Activated CD8-positive, alpha-beta memory T cell treated with anti-CD3 and anti-CD28 coated beads for 1 hour (primary cell): ENCODE results near the gene CDK17.
"Not testable (repeated sequence)": the region's sequence is repeated elsewhere in the genome, so short reads cannot be mapped to it uniquely, and the experiment has no call there.

ENCODE experiments used
- DNase-seq, 2 donors: peaks; one replicate each; pipeline ENCODE4 v3.0.0-alpha.2; 2020; ENCODE audit warnings: low read depth in 1 of 2; ENCODE audit errors: extremely low read depth in 1 of 2

The CDK17 gene

GRCh38 chr12:96395236-96395635 is 5.0 kb downstream of the CDK17 start:
- no peak for DNase-seq

DNA sequence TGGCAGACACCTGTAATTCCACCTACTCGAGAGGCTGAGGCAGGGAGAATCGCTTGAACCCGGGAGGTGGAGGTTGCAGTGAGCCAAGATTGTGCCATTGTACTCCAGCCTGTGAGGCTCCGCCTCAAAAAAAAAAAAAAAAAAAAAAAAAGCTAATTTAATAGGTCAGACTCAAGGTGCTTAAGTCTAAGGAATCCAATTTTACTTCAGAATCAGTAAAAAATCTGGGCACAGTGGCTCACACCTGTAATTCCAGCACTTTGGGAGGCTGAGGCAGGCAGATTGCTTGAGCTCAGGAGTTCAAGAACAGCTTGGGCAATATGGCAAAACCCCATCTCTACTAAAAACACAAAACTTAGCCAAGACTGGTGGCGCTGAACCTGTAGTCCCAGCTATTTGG is 7.0 kb downstream of the CDK17 start:
- DNase-seq: not testable (repeated sequence)

DNA sequence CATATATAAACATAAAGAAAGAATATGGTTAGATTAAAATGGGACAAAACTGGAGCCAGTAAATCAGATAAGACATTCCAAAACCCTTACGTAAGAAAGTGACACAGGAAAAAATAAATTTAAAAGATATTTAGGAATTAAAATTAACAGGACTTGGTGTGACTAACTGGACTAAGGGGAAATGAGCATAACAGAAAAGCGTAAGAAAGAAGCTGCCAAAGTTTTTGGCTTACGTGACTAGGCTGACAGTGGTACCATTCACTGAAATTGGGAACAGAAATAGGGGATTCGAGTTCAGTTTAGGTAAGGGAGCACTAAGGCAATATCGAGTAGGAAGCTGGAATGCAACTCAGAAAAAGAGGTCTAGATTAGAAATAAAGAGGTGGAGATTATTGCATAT is 7.8 kb downstream of the CDK17 start:
- no peak for DNase-seq

GRCh38 chr12:96387981-96388380 is 12.3 kb downstream of the CDK17 start:
- DNase-seq: no peak

DNA sequence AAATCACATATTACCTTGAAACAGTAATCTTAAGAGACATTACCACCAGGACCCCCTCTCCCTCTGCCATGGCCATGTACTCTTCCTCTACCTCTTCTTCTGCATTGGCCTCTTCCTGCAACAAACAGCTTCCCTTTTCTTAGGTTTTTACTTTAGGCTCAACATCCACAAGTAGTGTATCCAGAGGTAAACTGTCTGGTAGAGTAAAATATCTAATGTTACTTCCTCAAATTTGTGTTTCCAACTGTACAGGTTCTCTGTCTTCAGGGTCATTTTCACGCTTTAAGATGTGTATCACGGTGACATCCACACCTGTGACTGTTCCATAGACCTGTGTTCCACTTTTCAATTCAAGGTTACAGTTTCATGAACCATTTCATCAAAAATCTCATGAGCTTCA is 13.4 kb downstream of the CDK17 start:
- no peak for DNase-seq

- no peak for DNase-seq
Observed at GRCh38 chr12:96383991-96384390, 16.2 kb downstream of the CDK17 start.

DNA sequence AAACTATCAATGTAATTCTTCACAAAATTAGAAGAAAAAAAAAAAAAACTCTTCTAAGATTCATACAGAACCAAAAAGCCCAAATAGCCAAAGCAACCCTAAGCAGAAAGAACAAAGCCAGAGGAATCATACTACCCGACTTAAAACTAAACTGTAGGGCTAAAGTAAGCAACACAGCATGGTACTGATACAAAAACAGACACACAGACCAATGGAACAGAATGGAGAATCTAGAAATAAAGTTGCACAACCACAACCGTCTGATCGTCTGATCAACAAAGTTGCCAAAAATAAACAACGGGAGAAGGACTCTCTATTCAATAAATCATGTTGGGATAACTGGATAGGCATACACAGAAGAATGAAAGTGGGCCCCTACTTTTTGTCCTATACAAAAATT is 16.9 kb downstream of the CDK17 start:
- no peak for DNase-seq

- not testable (repeated sequence) for DNase-seq
Observed at GRCh38 chr12:96379743-96380142, 20.5 kb downstream of the CDK17 start.

DNA sequence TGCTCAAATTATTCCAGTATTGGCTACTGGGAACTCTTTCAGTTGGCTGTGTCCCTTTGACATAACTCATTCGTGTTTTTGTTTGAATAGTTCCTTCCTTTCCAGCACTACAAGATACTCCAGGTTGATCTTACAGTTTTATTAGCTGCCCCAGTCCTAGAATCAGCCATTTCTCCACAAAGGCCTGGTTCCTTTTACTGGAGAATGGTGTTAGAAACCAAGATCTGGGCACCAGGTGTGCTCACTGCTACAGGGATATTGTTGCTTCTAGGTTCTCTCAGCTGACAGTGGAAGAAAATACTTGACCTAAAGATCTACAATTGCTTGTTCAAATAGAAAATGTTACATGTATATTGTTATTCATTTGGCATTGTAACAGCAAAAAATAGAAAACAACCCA is 21.9 kb downstream of the CDK17 start:
- no peak for DNase-seq

GRCh38 chr12:96376865-96377264 is 23.4 kb downstream of the CDK17 start:
- DNase-seq: no peak

DNA sequence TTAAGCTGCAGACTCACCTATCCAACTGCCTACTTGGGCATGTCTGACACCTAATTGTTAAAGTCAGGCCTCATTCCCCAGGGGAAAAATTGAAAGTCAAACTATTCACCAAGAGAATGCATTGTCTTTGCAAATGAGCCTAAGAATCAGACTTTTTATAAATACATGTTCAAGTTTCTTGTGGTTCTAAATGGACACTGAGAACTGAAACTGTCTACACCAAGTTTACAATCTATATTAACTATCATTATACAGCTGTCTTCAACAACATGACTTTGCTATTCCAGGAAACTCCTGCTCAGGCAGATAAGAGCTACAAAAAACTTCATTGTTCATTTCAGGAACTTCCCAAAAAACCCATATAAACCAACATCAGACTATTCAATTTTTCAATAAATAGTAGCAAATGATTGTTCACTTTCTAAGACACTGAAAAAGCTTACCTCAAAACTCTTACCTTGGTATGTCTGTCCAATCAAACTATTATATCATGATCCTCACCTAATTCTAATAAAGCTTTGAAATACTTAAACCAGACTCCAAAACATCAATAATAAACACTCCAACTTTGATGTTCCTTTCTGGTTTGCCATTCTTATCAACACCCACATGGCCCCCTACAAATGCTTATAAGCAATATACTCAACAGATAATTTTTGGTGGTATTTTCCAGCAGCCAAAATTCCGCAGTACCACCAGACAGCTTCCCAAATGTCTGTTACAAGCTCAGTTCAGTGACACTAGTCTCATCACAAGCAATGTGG is 24.2 kb downstream of the CDK17 start:
- DNase-seq: no peak

- no peak for DNase-seq
Observed at GRCh38 chr12:96375170-96375569, 25.1 kb downstream of the CDK17 start.

- DNase-seq: no peak
Observed at GRCh38 chr12:96371790-96372699, 28.2 kb downstream of the CDK17 start.

GRCh38 chr12:96371138-96371789 is 29.0 kb downstream of the CDK17 start:
- no peak for DNase-seq

- DNase-seq: no peak
Observed at GRCh38 chr12:96368687-96369086, 31.6 kb downstream of the CDK17 start.

- DNase-seq: no peak
Observed at GRCh38 chr12:96368233-96368632, 32.0 kb downstream of the CDK17 start.

- DNase-seq: no peak
Observed at GRCh38 chr12:96366381-96366654, 33.9 kb downstream of the CDK17 start.

DNA sequence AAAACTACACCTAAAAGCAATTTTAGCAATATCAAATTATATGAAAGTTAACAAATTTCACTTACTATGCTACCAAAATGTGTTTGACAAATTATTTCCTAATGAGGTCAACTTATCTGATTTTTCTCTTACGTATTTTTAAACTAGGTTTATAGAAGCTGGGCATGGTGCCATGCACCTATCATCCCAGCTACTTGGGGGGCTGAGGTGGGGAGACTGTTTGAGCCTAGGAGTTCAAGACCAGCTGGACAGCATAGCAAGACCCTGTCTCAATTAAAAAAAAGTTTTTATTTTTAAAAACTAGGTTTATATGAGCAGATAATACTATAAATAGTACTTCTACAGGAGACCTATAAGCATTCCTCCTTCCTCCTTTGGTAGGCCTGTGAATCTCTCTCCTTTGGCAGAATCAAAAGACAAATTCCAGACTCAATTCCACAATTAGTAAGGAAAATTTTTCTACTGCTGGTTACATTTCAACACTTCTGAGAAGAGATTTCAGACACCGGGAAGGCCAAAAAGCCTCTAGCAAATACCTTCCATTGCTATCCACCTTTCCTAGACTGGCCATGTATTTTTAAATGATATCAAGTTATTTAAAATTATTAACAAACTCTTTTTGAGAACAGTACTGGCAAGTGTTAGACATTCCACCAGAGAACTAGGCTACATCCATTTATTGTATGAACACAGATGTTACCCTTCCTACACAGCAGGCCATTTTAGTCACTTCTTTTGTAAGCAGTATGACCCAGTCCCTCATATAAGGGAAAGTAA is 34.4 kb downstream of the CDK17 start:
- DNase-seq: no peak

DNA sequence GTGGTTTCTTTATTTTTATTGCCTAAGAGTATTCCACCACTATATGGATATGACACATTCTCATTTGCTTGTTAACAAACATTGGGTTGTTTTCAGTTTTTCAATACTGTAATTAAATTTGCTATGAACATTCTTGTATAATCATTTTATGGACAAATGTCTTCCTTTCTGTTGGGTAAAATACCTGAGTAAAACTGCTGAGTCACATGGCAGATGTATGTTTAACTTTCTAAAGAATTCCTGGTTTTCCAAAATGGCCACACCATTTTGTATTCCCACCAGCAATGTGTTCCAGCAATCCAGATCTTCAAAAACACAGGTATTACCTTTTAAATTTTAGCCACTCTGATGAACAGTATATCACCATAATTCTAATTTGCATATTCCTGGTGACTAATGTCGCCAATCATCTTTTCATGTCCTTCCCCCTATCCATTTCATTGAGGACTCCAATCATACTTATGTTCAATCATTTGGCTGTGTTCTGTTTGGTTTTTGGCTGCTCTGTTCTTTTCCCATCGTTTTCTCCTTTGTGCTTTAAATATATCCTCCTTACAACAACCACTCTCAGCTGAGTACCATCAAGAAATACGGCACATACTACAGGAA is 36.0 kb downstream of the CDK17 start:
- no peak for DNase-seq

DNA sequence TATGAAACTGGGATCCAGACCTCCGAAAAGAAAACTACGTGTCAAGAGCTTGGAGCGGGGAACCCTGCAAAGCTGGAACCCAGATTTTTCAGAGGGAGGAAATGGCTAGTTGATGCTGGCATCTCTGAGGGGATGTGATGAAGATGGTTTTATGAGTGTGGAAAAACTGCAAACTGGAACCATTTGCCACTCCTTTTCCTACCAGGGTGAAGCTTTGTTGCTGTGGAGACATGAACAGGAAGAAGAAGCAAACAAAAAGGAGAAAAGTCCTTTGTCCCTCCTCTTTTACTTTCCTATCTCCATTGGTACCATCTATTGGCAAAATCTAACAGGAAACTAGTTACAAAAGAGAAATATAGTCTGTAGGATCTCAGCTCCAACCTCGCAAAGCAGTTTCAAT is 39.2 kb downstream of the CDK17 start:
- DNase-seq: no peak

GRCh38 chr12:96360550-96360949 is 39.7 kb downstream of the CDK17 start:
- no peak for DNase-seq
